MV-4-11 (cell line): ENCODE measurements around the gene RIMS1.

Experiments used
- DNase-seq: peaks from one replicate; lab custom pipeline; 2025; lab: John Stamatoyannopoulos, UW

RIMS1 gene

DNA sequence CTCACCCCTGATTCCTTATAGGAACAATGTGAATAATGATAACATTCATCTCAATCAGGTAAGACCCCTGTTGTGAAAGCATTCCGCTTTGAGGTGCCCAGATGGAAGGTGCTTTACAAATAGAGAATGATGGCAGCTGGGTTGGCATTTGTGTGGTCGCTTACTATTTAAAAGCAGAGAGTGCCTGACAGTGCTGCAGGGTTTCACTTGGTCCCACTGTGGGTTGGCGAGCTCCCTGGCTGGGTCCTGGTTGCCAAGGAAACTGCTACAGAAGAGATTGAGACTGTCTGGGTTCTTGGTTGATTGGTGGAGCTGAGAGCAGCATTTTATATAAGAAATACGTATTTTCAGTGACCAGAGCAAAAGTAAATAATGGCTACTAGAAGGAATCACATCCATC is 528.3 kb downstream of the RIMS1 start:
- DNase-seq, result no peak

DNA sequence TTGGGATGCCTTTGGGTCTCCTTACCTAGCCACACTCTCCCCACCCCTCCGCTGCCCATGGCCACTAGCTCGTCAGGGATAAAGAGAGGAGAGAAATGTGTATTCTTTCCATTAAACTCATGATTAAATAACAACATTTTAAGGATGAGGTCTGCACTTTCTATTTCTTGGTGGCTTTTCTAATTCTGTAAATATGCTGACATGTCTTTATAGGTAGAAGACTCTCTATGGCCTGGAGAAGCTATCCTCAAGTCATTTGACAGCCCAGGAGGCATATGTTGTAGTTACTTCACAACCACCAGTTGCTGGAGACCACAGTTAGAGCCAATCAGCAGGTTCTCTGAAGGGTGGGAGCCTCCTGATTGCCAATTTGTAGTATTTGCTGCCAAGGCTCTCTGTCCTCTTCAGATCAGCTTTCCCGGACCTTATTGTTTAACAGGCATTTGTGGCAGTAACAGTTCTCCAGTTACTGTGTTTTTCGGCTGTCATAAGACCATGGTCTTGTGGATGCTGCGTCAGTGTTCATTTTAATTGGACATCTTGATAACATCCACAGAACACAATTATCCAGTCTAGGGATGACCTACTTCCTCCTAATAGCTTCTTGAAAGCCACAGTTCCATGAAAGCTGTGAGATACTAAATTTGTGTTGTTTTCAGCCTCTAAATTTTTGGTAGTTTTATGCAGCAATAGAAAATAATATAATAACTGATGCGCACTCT is 530.6 kb downstream of the RIMS1 start:
- DNase-seq, result no peak

- DNase-seq, result no peak
Measured at GRCh38 chr6:72417759-72418158, 531.4 kb downstream of the RIMS1 start.

DNA sequence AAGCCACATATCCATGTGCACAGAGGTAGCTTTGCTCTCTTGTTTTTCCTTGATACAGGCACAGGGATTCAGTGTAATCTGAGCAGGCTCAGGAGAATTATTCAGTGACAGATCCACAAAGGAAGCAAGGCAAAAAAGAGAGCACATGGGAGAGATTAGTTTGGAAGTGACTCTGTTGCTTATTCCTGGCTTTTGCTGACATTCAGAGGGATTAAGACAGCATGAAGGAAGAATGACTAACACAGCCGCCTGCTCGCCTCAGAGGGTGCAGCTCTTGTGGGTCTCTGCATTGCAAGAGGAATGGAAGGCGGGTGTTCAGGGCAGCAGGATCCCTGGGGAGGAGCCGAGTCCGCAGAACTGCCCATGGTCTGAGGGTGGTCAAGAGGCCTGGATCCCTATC is 532.1 kb downstream of the RIMS1 start:
- DNase-seq, result no peak

GRCh38 chr6:72419966-72420365 is 533.6 kb downstream of the RIMS1 start:
- no peak for DNase-seq

DNA sequence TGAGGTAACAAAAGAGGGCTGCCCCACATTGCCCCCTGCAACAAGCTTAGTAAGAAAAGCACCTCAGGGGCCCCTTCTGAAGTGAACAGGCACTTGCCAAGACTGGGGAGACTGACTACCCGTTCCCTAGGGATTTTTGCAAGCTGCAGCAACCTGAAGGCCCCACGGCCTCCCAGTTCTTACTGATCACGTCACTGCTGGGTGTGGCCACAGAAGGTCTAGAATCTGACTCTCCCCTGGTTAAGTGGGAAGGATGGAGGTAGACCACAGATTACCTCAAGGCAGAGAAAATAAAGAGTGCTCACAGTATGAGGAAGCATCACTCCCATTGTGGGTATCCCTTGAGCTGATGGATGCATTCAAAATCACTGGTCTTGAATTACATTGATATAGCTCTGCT is 534.1 kb downstream of the RIMS1 start:
- DNase-seq, result no peak

DNA sequence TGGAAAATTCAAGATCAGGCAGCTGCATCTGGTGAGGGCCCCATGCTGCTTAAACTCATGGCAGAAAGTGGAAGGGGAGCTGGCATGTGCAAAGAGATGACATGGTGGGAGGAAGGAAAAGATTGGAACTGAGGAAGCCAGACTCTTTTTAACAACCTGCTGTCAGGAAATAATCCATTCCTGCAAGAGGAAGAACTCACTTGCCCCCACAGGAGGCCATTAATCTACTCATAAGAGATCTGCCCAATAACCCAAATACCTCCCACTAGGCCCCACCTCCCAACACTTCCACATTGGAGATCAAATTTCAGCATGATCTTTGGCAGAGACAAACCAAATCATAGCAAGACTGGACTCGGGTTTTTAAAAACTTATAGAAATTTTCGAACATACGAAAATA is 535.0 kb downstream of the RIMS1 start:
- DNase-seq, result no peak

DNA sequence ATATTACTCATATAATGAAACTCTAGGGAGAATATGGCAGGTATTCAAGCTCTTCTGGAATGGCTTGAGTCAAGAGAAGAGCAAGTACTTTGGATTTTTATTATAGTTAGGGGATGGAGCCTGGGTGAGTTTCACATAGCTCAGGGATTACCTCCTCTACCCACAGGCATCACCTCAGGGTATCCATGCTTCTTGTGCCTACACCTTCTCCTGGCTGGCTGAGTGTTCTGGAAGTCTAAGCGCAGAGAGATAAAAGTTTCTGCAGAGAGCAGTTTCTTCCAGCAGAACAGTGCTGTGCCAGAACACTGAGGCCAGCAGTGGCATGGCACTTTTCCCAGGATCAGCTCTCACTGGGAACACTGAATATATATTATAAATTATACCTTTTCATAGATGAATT is 535.8 kb downstream of the RIMS1 start:
- DNase-seq, result no peak

- no peak for DNase-seq
Measured at GRCh38 chr6:72424476-72424875, 538.1 kb downstream of the RIMS1 start.

DNA sequence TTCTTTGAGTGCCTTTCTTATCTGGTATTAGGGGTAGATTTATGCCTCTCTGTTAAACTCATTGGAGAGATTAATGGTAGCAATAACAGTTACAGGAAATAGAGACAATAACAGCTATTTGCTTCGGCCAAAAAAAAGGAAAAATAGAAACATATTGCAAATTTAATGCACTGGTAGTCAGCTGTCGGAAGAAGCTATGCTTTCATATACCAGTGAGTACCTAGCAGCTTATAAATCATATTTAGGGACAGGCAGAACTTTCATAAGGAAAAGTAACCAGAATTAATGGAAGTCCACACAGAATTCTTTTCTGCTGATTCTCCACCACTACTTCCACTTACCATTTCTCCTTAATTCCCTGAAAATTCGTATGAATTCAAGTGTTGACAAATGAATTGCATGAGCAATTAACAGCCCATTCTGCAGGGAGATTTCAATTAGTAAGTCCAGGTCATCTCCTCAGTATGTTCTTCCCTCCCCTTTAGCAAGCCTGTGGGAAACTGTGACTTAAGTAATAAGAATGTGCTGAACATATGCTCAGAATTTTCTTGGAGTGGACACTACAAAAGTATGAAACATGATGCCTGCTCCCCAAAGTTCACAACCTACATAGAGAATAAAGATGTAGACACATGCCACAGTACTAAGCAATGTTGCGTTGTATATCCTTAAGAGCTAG is 538.8 kb downstream of the RIMS1 start:
- DNase-seq, result no peak

DNA sequence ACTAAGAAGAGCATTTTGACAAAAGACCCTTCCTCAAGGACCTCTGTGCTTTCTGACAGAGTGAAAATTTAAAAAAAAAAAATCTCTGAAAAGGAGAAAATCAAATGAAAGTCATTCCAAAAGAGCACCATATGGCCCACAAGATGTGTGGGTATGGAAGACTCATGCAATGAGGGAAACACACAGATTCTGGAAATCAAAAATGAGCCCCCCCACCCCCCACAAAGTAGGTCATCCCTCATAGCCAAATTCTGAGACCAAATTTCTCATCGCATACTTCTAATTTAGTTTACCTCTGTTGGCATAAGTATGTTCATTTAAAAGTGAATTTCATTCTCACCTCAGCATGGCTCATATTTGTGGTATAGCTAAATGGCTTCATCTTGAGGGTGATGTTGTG is 554.3 kb downstream of the RIMS1 start:
- no peak for DNase-seq

GRCh38 chr6:72446430-72446829 is 560.1 kb downstream of the RIMS1 start:
- DNase-seq, result no peak
